SK-N-SH treated with all-trans-retinoic acid at 6 μM for 48 hours (cell line): ENCODE results near the gene TNIP1.

Experiments
- ATAC-seq: fragments of 200-7000 bp; cut with Tn5 transposase; 3 replicates; pipeline ENCODE4 v1.9.1; 2020; ENCODE audit warnings: mild to moderate bottlenecking, moderate library complexity
- ARNTL ChIP-seq: fragments of 450-650 bp; formaldehyde crosslinking; IDR thresholded peaks from 2 replicates; pipeline ENCODE4 v1.5.0; 2020; ENCODE audit warnings: low read depth, mild to moderate bottlenecking, moderate library complexity, borderline replicate concordance
- BACH2 ChIP-seq: fragments of 250-450 bp; sonication (Bioruptor Pico); IDR thresholded peaks from 2 replicates; pipeline ENCODE4 v1.9.0; 2021; ENCODE audit warnings: mild to moderate bottlenecking, borderline replicate concordance
- CSDC2 ChIP-seq: fragments of 250-450 bp; sonication (Bioruptor Pico); IDR thresholded peaks from 2 replicates; pipeline ENCODE4 v1.5.0; 2020; ENCODE audit warnings: mild to moderate bottlenecking, moderate library complexity
- ESRRG ChIP-seq: fragments of 250-450 bp; sonication (Bioruptor Pico); IDR thresholded peaks from 2 replicates; pipeline ENCODE4 v1.6.1; 2021; ENCODE audit warnings: mild to moderate bottlenecking
- GLIS3 ChIP-seq: fragments of 250-450 bp; sonication (Bioruptor Pico); IDR thresholded peaks from 2 replicates; pipeline ENCODE4 v1.5.0; 2020; ENCODE audit warnings: mild to moderate bottlenecking, moderate library complexity
- ISL1 ChIP-seq: fragments of 250-450 bp; sonication (Bioruptor Pico); IDR thresholded peaks from 2 replicates; pipeline ENCODE4 v2.1.2; 2022; ENCODE audit warnings: mild to moderate bottlenecking, moderate library complexity
- OSR1 ChIP-seq: fragments of 250-450 bp; sonication (Bioruptor Pico); IDR thresholded peaks from 2 replicates; pipeline ENCODE4 v1.8.0; 2022; ENCODE audit warnings: moderate library complexity, mild to moderate bottlenecking, inconsistent platforms
- PPARA ChIP-seq: fragments of 250-450 bp; sonication (Bioruptor Pico); IDR thresholded peaks from 2 replicates; pipeline ENCODE4 v1.5.0; 2020; ENCODE audit warnings: mild to moderate bottlenecking, borderline replicate concordance
- RARB ChIP-seq: fragments of 250-450 bp; sonication (Bioruptor Pico); IDR thresholded peaks from 2 replicates; pipeline ENCODE4 v1.8.0; 2021; ENCODE audit warnings: mild to moderate bottlenecking, moderate library complexity
- SNAI2 ChIP-seq: fragments of 250-450 bp; sonication (Bioruptor Pico); IDR thresholded peaks from 2 replicates; pipeline ENCODE4 v1.5.0; 2020; ENCODE audit warnings: mild to moderate bottlenecking, moderate library complexity
- TCF4 ChIP-seq: fragments of 250-450 bp; sonication (Bioruptor Pico); IDR thresholded peaks from 2 replicates; pipeline ENCODE4 v1.8.0; 2021; ENCODE audit warnings: mild to moderate bottlenecking, moderate library complexity, borderline replicate concordance
- TOX ChIP-seq: fragments of 250-450 bp; sonication (Bioruptor Pico); IDR thresholded peaks from 2 replicates; pipeline ENCODE4 v1.8.0; 2021; ENCODE audit warnings: mild to moderate bottlenecking, moderate library complexity, borderline replicate concordance
- ZC3H10 ChIP-seq: fragments of 250-450 bp; sonication (Bioruptor Pico); IDR thresholded peaks from 2 replicates; pipeline ENCODE4 v1.5.1; 2021; ENCODE audit warnings: mild to moderate bottlenecking, moderate library complexity
- ZFP3 ChIP-seq: fragments of 250-450 bp; sonication (Bioruptor Pico); IDR thresholded peaks from 2 replicates; pipeline ENCODE4 v1.5.0; 2020; ENCODE audit warnings: mild to moderate bottlenecking, moderate library complexity
- ZFP30 ChIP-seq: fragments of 450-650 bp; formaldehyde crosslinking; IDR thresholded peaks from 2 replicates; pipeline ENCODE4 v1.5.0; 2022; ENCODE audit warnings: mild to moderate bottlenecking, moderate library complexity
- ZNF565 ChIP-seq: fragments of 450-650 bp; formaldehyde crosslinking; conservative IDR thresholded peaks from 2 replicates; pipeline ENCODE4 v1.5.0; 2020; ENCODE audit warnings: low read depth, mild to moderate bottlenecking, moderate library complexity
- ZNF70 ChIP-seq: fragments of 450-650 bp; formaldehyde crosslinking; IDR thresholded peaks from 2 replicates; pipeline ENCODE4 v1.5.0; 2020; ENCODE audit warnings: mild to moderate bottlenecking, moderate library complexity
- ZNF8 ChIP-seq: fragments of 450-650 bp; formaldehyde crosslinking; IDR thresholded peaks from 2 replicates; pipeline ENCODE4 v1.5.0; 2020; ENCODE audit warnings: mild to moderate bottlenecking, moderate library complexity
- TF ChIP-seq, protein P1 (sequence below): fragments of 250-450 bp; sonication (Bioruptor Pico); IDR thresholded peaks from 2 replicates; pipeline ENCODE4 v1.8.0; 2021; ENCODE audit warnings: low read depth, mild to moderate bottlenecking, moderate library complexity, borderline replicate concordance
- TF ChIP-seq, protein P2 (sequence below): fragments of 250-450 bp; sonication (Bioruptor Pico); IDR thresholded peaks from 2 replicates; pipeline ENCODE4 v1.5.0; 2020; ENCODE audit warnings: mild to moderate bottlenecking, moderate library complexity

TNIP1 gene

DNA sequence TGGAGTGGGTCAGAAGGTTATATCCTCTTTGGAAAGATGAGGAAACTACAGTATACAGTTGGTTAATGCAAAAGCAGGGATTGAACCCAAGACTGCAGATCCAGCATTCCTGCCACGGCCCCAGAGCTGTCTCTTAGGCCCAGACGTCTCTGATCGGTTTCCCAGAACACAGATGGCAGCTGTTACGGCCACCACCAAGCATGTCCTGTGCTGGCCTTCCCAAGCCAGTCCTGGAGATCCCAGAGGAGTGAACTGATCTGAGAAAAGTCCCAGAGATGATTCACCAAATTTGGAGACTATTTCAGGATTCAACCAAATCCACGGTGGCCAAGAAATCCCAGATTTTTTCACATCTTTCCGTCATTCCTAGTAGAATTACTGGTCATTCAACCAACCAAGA, 20.1 kb downstream of the TNIP1 start:
- no peak for TF ChIP-seq ISL1 (CRISPR knock-in tag)
- TF ChIP-seq SNAI2 (CRISPR knock-in tag), result no peak
- no peak for TF ChIP-seq ZNF70 (CRISPR knock-in tag)
- TF ChIP-seq, protein P1, sequence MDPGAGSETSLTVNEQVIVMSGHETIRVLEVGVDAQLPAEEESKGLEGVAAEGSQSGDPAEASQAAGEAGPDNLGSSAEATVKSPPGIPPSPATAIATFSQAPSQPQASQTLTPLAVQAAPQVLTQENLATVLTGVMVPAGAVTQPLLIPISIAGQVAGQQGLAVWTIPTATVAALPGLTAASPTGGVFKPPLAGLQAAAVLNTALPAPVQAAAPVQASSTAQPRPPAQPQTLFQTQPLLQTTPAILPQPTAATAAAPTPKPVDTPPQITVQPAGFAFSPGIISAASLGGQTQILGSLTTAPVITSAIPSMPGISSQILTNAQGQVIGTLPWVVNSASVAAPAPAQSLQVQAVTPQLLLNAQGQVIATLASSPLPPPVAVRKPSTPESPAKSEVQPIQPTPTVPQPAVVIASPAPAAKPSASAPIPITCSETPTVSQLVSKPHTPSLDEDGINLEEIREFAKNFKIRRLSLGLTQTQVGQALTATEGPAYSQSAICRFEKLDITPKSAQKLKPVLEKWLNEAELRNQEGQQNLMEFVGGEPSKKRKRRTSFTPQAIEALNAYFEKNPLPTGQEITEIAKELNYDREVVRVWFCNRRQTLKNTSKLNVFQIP (CRISPR knock-in tag), result no peak
- no peak for TF ChIP-seq TCF4 (CRISPR knock-in tag)
- TF ChIP-seq ZNF565 (CRISPR knock-in tag), result no peak
- no peak for TF ChIP-seq RARB
- TF ChIP-seq ESRRG (CRISPR knock-in tag), result no peak
- no peak for TF ChIP-seq ZC3H10 (CRISPR knock-in tag)
- TF ChIP-seq ZFP30 (CRISPR knock-in tag), result no peak
- no peak for TF ChIP-seq ZFP3
- TF ChIP-seq, all 23 proteins: peak for 0
- ATAC-seq, result no peak

DNA sequence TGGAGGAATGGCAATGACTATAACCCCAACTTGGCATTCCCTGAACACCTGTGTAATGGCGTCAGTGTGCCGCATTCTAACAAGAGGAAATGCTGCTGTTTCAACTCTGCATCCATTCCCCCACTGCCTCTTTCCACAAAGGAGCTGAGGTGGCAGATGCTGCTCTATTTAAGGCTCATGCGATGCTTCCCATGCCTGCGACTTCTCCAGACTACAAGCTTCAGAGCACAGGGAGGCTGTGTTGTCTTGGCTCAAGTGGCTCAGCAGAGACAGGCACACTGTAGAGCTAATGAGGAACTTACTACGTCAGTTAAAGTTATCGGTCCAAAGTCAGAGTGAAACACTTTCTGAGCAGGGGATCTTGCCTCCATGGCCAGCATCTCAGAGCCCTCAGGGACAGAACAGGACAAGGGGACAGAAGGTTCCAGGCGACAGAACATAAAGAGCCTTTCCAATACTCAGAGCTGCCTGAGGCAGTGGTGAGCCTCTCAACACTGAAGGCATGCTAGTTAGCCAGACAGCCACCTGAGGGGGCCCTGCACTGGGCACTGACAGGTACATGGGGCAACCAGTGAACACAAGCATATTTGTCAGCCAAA, 21.8 kb downstream of the TNIP1 start:
- ATAC-seq, result no peak
- TF ChIP-seq ZC3H10 (CRISPR knock-in tag) (no peak), ISL1 (CRISPR knock-in tag) (no peak), GLIS3 (CRISPR knock-in tag) (no peak), CSDC2 (CRISPR knock-in tag) (no peak), OSR1 (CRISPR knock-in tag) (no peak), ZNF8 (CRISPR knock-in tag) (no peak), ZFP3 (no peak), PPARA (CRISPR knock-in tag) (no peak), ZNF565 (CRISPR knock-in tag) (no peak), TCF4 (CRISPR knock-in tag) (no peak), ZFP30 (CRISPR knock-in tag) (no peak), BACH2 (CRISPR knock-in tag) (no peak), SNAI2 (CRISPR knock-in tag) (no peak), RARB (no peak)
- TF ChIP-seq, protein P2, sequence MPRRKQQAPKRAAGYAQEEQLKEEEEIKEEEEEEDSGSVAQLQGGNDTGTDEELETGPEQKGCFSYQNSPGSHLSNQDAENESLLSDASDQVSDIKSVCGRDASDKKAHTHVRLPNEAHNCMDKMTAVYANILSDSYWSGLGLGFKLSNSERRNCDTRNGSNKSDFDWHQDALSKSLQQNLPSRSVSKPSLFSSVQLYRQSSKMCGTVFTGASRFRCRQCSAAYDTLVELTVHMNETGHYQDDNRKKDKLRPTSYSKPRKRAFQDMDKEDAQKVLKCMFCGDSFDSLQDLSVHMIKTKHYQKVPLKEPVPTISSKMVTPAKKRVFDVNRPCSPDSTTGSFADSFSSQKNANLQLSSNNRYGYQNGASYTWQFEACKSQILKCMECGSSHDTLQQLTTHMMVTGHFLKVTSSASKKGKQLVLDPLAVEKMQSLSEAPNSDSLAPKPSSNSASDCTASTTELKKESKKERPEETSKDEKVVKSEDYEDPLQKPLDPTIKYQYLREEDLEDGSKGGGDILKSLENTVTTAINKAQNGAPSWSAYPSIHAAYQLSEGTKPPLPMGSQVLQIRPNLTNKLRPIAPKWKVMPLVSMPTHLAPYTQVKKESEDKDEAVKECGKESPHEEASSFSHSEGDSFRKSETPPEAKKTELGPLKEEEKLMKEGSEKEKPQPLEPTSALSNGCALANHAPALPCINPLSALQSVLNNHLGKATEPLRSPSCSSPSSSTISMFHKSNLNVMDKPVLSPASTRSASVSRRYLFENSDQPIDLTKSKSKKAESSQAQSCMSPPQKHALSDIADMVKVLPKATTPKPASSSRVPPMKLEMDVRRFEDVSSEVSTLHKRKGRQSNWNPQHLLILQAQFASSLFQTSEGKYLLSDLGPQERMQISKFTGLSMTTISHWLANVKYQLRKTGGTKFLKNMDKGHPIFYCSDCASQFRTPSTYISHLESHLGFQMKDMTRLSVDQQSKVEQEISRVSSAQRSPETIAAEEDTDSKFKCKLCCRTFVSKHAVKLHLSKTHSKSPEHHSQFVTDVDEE (CRISPR knock-in tag), result no peak
- TF ChIP-seq, all 23 proteins: peak for 0

DNA sequence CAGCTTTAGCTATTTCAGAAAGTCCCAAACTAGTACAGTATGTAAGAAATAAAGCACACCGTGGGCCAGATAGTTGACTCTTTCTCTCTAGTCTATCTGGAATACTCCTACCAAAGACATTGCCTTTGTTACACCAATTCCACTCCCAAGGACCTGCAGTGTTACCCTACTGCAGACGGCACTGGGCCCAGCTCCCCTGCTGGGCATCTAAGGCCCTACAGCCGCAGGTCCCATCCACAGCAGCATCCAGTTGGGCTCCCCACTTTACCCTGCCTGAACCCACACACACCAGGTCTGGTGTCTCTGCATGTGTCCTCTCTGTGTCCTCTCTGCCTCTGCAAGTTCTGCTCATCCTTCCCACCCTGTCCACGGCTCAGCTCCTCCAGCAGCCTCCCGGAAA, 22.5 kb downstream of the TNIP1 start:
- TF ChIP-seq, protein P2 (CRISPR knock-in tag), result no peak
- TF ChIP-seq CSDC2 (CRISPR knock-in tag), result no peak
- TF ChIP-seq ESRRG (CRISPR knock-in tag), result no peak
- TF ChIP-seq TOX (CRISPR knock-in tag), result no peak
- TF ChIP-seq ZFP30 (CRISPR knock-in tag), result no peak
- no peak for TF ChIP-seq ARNTL (CRISPR knock-in tag)
- no peak for TF ChIP-seq SNAI2 (CRISPR knock-in tag)
- no peak for ATAC-seq
